GM18909 (cell line): ENCODE measurements around the gene BTBD9.

Experiments used
- ATAC-seq: cut with Tn5 transposase; IDR thresholded peaks from one replicate; pipeline ENCODE4 v1.9.1; 2021; ENCODE audit warnings: mild to moderate bottlenecking; ENCODE audit not compliant: unreplicated experiment, poor library complexity

BTBD9 gene

GRCh38 chr6:38225766-38226165, 414.0 kb downstream of the BTBD9 start:
- ATAC-seq = no peak

- ATAC-seq = no peak
These were observed 418.5 kb downstream of the BTBD9 start for GRCh38 chr6:38221251-38221650.

GRCh38 chr6:38220069-38220723, 419.5 kb downstream of the BTBD9 start:
- ATAC-seq = no peak

GRCh38 chr6:38218235-38218634, 421.5 kb downstream of the BTBD9 start:
- no peak for ATAC-seq

GRCh38 chr6:38216451-38216850, 423.3 kb downstream of the BTBD9 start:
- ATAC-seq = no peak

- no peak for ATAC-seq
These were observed 423.9 kb downstream of the BTBD9 start for GRCh38 chr6:38215651-38216311.

- ATAC-seq = no peak
These were observed 424.5 kb downstream of the BTBD9 start for GRCh38 chr6:38215225-38215624.

- no peak for ATAC-seq
These were observed 425.6 kb downstream of the BTBD9 start for GRCh38 chr6:38214159-38214558.

GRCh38 chr6:38213251-38213658, 426.5 kb downstream of the BTBD9 start:
- no peak for ATAC-seq

GRCh38 chr6:38212579-38212978, 427.1 kb downstream of the BTBD9 start:
- no peak for ATAC-seq

GRCh38 chr6:38212116-38212515, 427.6 kb downstream of the BTBD9 start:
- no peak for ATAC-seq

- ATAC-seq = no peak
These were observed 430.1 kb downstream of the BTBD9 start for GRCh38 chr6:38209371-38210260.

- no peak for ATAC-seq
These were observed 431.7 kb downstream of the BTBD9 start for GRCh38 chr6:38208028-38208427.

GRCh38 chr6:38207375-38207774, 432.4 kb downstream of the BTBD9 start:
- no peak for ATAC-seq

GRCh38 chr6:38198219-38198618, 441.5 kb downstream of the BTBD9 start:
- ATAC-seq = no peak

- no peak for ATAC-seq
These were observed 444.6 kb downstream of the BTBD9 start for GRCh38 chr6:38195113-38195635.

- no peak for ATAC-seq
These were observed 445.1 kb downstream of the BTBD9 start for GRCh38 chr6:38194589-38194988.

GRCh38 chr6:38194282-38194572, 445.5 kb downstream of the BTBD9 start:
- no peak for ATAC-seq

GRCh38 chr6:38193481-38194281, 446.0 kb downstream of the BTBD9 start:
- ATAC-seq = no peak

- no peak for ATAC-seq
These were observed 446.7 kb downstream of the BTBD9 start for GRCh38 chr6:38193051-38193450.
